OCI-LY3 (cell line): ENCODE results near the gene ASB15.

Experiments used
- EZH2phosphoT487 ChIP-seq: fragments of 200-600 bp; shearing (Covaris generic); IDR thresholded peaks from 2 replicates; pipeline ENCODE4 v1.6.1; 2018; ENCODE audit warnings: antibody characterized with exemption, mixed run types, low read depth
- TF ChIP-seq, protein P1 (sequence below): fragments of 200-600, 300-600 bp; sonication (generic); IDR thresholded peaks from 2 replicates; pipeline ENCODE4 v1.5.1; 2014; ENCODE audit warnings: antibody characterized with exemption, low read length, low read depth

DNA sequence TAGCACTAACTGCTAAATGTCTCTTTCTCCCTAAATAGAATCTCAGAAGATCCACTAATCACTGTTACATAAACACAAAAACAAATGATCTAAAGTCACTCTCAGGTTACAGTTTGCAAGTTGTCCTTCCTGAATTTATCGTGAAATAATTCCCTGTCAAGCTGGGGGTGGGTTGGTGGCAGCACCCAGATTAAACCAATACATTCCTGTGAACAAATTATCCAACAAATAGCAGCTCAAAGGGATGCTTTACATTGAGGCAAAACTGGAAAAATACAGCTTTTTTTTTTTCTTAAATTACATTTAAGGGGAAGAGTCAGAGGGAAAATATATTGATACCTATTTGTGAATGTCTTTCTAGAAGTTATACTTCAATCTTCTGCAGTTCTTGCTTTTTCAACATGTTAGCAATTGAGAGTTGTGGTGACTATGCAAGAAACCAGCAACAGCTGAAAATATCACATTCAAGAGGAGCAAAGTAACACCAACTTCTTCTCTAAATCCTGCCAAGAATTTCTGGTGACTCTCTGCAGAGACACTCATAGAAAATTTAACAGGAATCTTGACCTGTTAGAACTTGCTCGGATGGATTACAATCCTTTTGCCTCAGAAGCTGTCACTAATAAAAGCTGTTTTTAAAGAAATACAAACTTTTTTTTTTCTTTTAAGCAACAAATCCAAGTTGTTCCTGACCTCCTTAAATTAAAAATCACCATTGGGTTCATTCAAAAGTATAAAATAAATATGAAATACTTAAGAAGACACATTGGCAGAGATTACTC, 73.0 kb downstream of the ASB15 start:
- TF ChIP-seq, protein P1, sequence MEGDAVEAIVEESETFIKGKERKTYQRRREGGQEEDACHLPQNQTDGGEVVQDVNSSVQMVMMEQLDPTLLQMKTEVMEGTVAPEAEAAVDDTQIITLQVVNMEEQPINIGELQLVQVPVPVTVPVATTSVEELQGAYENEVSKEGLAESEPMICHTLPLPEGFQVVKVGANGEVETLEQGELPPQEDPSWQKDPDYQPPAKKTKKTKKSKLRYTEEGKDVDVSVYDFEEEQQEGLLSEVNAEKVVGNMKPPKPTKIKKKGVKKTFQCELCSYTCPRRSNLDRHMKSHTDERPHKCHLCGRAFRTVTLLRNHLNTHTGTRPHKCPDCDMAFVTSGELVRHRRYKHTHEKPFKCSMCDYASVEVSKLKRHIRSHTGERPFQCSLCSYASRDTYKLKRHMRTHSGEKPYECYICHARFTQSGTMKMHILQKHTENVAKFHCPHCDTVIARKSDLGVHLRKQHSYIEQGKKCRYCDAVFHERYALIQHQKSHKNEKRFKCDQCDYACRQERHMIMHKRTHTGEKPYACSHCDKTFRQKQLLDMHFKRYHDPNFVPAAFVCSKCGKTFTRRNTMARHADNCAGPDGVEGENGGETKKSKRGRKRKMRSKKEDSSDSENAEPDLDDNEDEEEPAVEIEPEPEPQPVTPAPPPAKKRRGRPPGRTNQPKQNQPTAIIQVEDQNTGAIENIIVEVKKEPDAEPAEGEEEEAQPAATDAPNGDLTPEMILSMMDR: no peak
- no peak for TF ChIP-seq EZH2phosphoT487
